ENCODE measurements around the gene IL3. TPM values are rescaled to one million over a fixed set of nuclear protein-coding genes. Genes with fewer than 3 reads are reported as not detected.

Gene IL3
- total and polyA plus RNA-seq, 2 of the 4 experiments (the other 2 are of a cell fraction), result not detected

GRCh38 chr5:132049093-132049492, 11.4 kb upstream of the IL3 start:
- Histone ChIP-seq H2BK5ac (ENCODE audit: low read depth, low read length, poor library complexity, severe bottlenecking) (no peak overlapping the region), H4K8ac (ENCODE audit: low read depth in 2 of 2, low read length in 2 of 2) (no peak overlapping the region), H3K56ac (ENCODE audit: extremely low read depth, insufficient read depth, low read length) (no peak overlapping the region), H2AFZ (replicated peaks; ENCODE audit: low read length, poor library complexity) (no peak overlapping the region), H3K4me1 (ENCODE audit: control insufficient read depth, insufficient read depth, low read length) (no peaks in the 10 kb centered on the region), H3K18ac (ENCODE audit: low read depth, low read length) (no peak overlapping the region), H2AK5ac (ENCODE audit: low read depth, low read length) (no peak overlapping the region), H3K36me3 (ENCODE audit: control insufficient read depth, insufficient read depth, low read length) (no peaks in the 10 kb centered on the region), H4K91ac (ENCODE audit: insufficient read depth, low read depth, low read length) (no peak overlapping the region), H2AK9ac (replicated peaks; ENCODE audit: low read depth, low read length, poor library complexity) (no peak overlapping the region), H3K9me1 (ENCODE audit: insufficient read depth, low read length) (no peaks in the 10 kb centered on the region), H3K4me3 (ENCODE audit: insufficient read depth, low read depth, low read length) (no peak overlapping the region), H3K23ac (ENCODE audit: low read depth, low read length) (no peak overlapping the region), H4K20me1 (ENCODE audit: insufficient read depth, low read length) (no peaks in the 10 kb centered on the region), H3K14ac (replicated peaks; ENCODE audit: low read depth, low read length) (no peak overlapping the region), H3K27ac (ENCODE audit: insufficient read depth, low read length) (no peak overlapping the region), H3K27me3 (ENCODE audit: control insufficient read depth, insufficient read depth, low read length) (peaks cover 39% of the 10 kb centered on the region), H3K4me2 (ENCODE audit: low read depth, low read length) (no peak overlapping the region), H2BK20ac (ENCODE audit: low read depth, low read length) (no peak overlapping the region), H3K9me3 (ENCODE audit: control insufficient read depth, insufficient read depth, low read length) (no peaks in the 10 kb centered on the region), H4K5ac (ENCODE audit: low read depth, low read length) (no peak overlapping the region), H2BK120ac (ENCODE audit: low read depth, low read length) (no peak overlapping the region), H3K9ac (ENCODE audit: low read depth, low read length) (no peak overlapping the region), H2BK15ac (ENCODE audit: low read depth, low read length) (no peak overlapping the region), H3K4ac (ENCODE audit: low read depth, low read length) (no peak overlapping the region), H3K79me1 (ENCODE audit: low read depth in 1 of 2, low read length in 2 of 2) (no peaks in the 10 kb centered on the region)
- ATAC-seq (ENCODE audit: low read depth) (no peak), DNase-seq (no peak)
- in situ Hi-C loops (cut with MboI; ENCODE audit: low sequenced_read_pairs) (no loop called here), dilution Hi-C loops (cut with HindIII; ENCODE audit: low sequenced_read_pairs, unreplicated experiment) (no loop called here), intact Hi-C loops (cut with micrococcal nuclease) (no loop called here)
- no TSS peak for BruUV-seq (replicated peaks)
- WGBS, 2 experiments (ENCODE audit: extremely low coverage in 2 of 2, insufficient read length in 1 of 2), result 60% methylated on average over 1 of the region's 4 CpGs; no CpG with 5 or more reads in 1 of the 2 experiments
- ChIA-PET POLR2A (ENCODE audit: unreplicated experiment) (no interaction called here), CTCF (no interaction called here)
- TF ChIP-seq FOS (IDR thresholded peaks at IDR 0.05; ENCODE audit: low read depth, low read length) (no peak), ELK1 (IDR thresholded peaks at IDR 0.05; ENCODE audit: borderline replicate concordance, low read depth, low read length) (no peak), CTCF (conservative IDR thresholded peaks at IDR 0.05; ENCODE audit: low read depth, low read length) (no peak), BHLHE40 (IDR thresholded peaks at IDR 0.05; ENCODE audit: low read depth, low read length) (no peak), USF2 (IDR thresholded peaks at IDR 0.05; ENCODE audit: low read depth, low read length) (no peak), NFE2L2 (IDR thresholded peaks at IDR 0.05; ENCODE audit: low read depth, low read length) (no peak)
